ENCODE data around the gene VWA5B1. TPM values are rescaled to one million over a fixed set of nuclear protein-coding genes. Genes with fewer than 3 reads are reported as not detected.

Gene VWA5B1
- total and polyA plus RNA-seq, 4 donors = 2.2 to 10.4 (median 5.3) TPM

- H3K27me3 ChIP-seq (ENCODE audit: control insufficient read depth, insufficient read depth, low read length) = peaks cover 2% of the 10 kb centered on the region
- peaks cover 23% of the 10 kb centered on the region for H3K4me1 ChIP-seq (ENCODE audit: control insufficient read depth, insufficient read depth, low read length)
- H3K36me3 ChIP-seq (ENCODE audit: control insufficient read depth, insufficient read depth, low read length) = no peaks in the 10 kb centered on the region
- H3K27ac ChIP-seq (ENCODE audit: low read depth, low read length) = no peak overlapping the region
- whole genome bisulfite sequencing (ENCODE audit: insufficient coverage) = 87% methylated on average over 12 of the region's 15 CpGs
- no peak overlapping the region for H3K4me3 ChIP-seq (ENCODE audit: low read depth, low read length)
- no peaks in the 10 kb centered on the region for H3K9me3 ChIP-seq (ENCODE audit: control insufficient read depth, insufficient read depth, low read length)
- no peak for DNase-seq (ENCODE audit: low read depth in 4 of 6, low spot score in 6 of 6)
Measured at GRCh38 chr1:20359451-20360330, 69.0 kb downstream of the VWA5B1 start.

DNA sequence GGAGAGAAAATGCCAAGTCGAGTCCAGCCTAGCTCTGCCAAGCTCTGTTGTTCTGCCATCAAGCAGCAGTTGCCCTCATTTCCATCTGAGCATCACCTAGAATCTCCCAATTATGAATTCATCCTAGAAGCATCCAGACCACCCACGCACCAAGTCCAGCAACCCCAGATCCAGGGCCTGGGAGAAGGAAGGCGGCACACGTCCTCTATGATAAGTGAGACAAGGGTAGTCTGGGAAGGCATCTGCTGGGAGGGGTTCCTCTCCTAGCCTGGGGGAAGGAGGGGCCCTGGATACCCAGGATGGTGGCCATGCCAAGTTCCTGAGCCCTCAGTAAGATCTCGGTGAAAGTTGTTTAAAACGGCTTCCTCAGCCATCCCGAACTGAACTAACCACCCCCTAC, 70.7 kb downstream of the VWA5B1 start:
- no peak for DNase-seq (ENCODE audit: low read depth in 4 of 6, low spot score in 6 of 6)
- no peak overlapping the region for H3K4me3 ChIP-seq (ENCODE audit: low read depth, low read length)
- H3K27me3 ChIP-seq (ENCODE audit: control insufficient read depth, insufficient read depth, low read length) = peaks cover 19% of the 10 kb centered on the region
- no peaks in the 10 kb centered on the region for H3K36me3 ChIP-seq (ENCODE audit: control insufficient read depth, insufficient read depth, low read length)
- H3K27ac ChIP-seq (ENCODE audit: low read depth, low read length) = no peak overlapping the region
- H3K4me1 ChIP-seq (ENCODE audit: control insufficient read depth, insufficient read depth, low read length) = peaks cover 31% of the 10 kb centered on the region
- no peaks in the 10 kb centered on the region for H3K9me3 ChIP-seq (ENCODE audit: control insufficient read depth, insufficient read depth, low read length)
- WGBS (ENCODE audit: insufficient coverage) = 46% methylated on average over 3 of the region's 7 CpGs

GRCh38 chr1:20361805-20362381, 71.2 kb downstream of the VWA5B1 start:
- Histone ChIP-seq H3K27ac (ENCODE audit: low read depth, low read length) (no peak overlapping the region), H3K36me3 (ENCODE audit: control insufficient read depth, insufficient read depth, low read length) (no peaks in the 10 kb centered on the region), H3K4me3 (ENCODE audit: low read depth, low read length) (no peak overlapping the region), H3K9me3 (ENCODE audit: control insufficient read depth, insufficient read depth, low read length) (no peaks in the 10 kb centered on the region), H3K27me3 (ENCODE audit: control insufficient read depth, insufficient read depth, low read length) (peaks cover 19% of the 10 kb centered on the region), H3K4me1 (ENCODE audit: control insufficient read depth, insufficient read depth, low read length) (peaks cover 32% of the 10 kb centered on the region)
- WGBS (ENCODE audit: insufficient coverage) = 7% methylated on average over 8 of the region's 8 CpGs
- DNase-seq (ENCODE audit: low read depth in 4 of 6, low spot score in 6 of 6) = peak in 2 of 6 donors; percentile 90 to 91

DNA sequence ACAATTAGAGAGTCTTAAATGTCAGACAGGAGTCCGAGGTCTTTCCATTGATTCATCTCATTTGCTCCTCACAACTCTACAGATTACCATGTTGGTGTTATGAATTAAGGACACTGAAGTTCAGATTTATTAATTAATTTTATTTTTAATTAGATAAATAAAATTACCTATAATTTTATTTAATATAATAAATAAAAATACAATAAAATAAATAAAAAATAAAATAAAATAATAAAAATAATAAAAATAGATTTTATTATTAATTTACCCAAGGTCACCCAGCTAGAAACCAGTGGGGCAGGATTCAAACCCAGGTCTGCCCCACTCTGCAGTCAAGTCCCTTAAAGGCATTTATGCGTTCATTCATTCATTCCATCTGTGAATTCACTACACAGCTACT, 72.2 kb downstream of the VWA5B1 start:
- DNase-seq (ENCODE audit: low read depth in 4 of 6, low spot score in 6 of 6) = no peak
- Histone ChIP-seq H3K9me3 (ENCODE audit: control insufficient read depth, insufficient read depth, low read length) (no peaks in the 10 kb centered on the region), H3K4me3 (ENCODE audit: low read depth, low read length) (no peak overlapping the region), H3K27ac (ENCODE audit: low read depth, low read length) (no peak overlapping the region), H3K27me3 (ENCODE audit: control insufficient read depth, insufficient read depth, low read length) (peaks cover 24% of the 10 kb centered on the region), H3K4me1 (ENCODE audit: control insufficient read depth, insufficient read depth, low read length) (peaks cover 41% of the 10 kb centered on the region), H3K36me3 (ENCODE audit: control insufficient read depth, insufficient read depth, low read length) (no peaks in the 10 kb centered on the region)
- no CpG with 5 or more reads among the region's 2 CpGs for WGBS (ENCODE audit: insufficient coverage)

DNA sequence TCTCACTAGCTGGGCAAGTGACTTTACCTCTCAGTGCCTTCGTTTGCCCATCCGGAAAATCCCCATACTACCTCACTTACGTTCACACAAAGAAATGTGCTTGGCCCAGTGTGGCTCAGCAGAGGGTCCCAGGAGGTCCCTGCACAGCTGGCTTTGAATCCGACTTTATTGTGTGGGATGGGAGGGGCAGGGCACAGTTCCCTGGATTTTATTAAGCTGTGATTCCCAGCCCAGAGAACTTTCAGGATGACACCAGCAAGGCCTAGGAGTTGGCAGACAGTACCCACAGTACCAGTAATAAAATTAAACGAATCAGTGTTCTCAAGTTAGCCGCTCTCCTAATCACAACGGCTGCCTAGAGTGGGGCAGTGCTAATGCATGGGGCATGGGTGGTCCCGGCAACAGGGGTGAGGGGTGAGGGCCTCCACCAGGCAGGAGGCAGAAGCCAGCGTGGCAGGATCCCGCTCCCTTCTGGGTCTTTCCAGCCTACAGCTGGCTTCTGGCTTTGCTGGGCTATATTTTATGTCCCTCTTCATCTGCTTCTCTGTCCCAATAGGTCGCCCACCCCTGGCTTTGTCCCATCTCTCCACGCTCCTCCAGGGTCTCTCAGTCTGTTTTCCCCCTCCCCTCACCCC, 74.9 kb downstream of the VWA5B1 start:
- no peaks in the 10 kb centered on the region for H3K36me3 ChIP-seq (ENCODE audit: control insufficient read depth, insufficient read depth, low read length)
- 37% methylated on average over 10 of the region's 12 CpGs for WGBS (ENCODE audit: insufficient coverage)
- H3K27ac ChIP-seq (ENCODE audit: low read depth, low read length) = no peak overlapping the region
- H3K4me1 ChIP-seq (ENCODE audit: control insufficient read depth, insufficient read depth, low read length) = peaks cover 36% of the 10 kb centered on the region
- no peak for DNase-seq (ENCODE audit: low read depth in 4 of 6, low spot score in 6 of 6)
- H3K9me3 ChIP-seq (ENCODE audit: control insufficient read depth, insufficient read depth, low read length) = no peaks in the 10 kb centered on the region
- H3K27me3 ChIP-seq (ENCODE audit: control insufficient read depth, insufficient read depth, low read length) = peaks cover 29% of the 10 kb centered on the region
- H3K4me3 ChIP-seq (ENCODE audit: low read depth, low read length) = no peak overlapping the region

DNA sequence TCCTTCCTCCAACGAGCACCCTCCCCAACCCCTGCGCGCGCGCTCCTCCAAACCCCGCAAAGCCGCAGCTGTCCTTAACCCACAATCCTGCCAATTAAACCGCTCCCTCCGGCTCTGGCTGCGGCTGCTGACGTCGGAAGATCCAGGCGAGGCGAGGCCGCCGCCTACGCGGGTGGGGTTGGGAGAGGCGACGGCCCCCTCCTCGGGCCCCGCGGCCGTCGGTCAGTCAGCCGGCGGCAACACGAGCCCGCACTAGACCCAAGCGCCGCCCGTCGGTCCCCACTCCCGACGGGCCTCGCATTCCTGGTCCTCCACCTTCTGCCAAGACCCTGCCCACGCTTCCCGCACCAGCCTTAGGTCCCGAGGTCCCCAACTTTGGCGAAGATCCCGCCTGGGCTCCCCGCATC, 75.4 kb downstream of the VWA5B1 start:
- WGBS (ENCODE audit: insufficient coverage) = 1% methylated on average over 42 of the region's 42 CpGs
- H3K27me3 ChIP-seq (ENCODE audit: control insufficient read depth, insufficient read depth, low read length) = peaks cover 29% of the 10 kb centered on the region
- H3K27ac ChIP-seq (ENCODE audit: low read depth, low read length) = no peak overlapping the region
- peaks cover 35% of the 10 kb centered on the region for H3K4me1 ChIP-seq (ENCODE audit: control insufficient read depth, insufficient read depth, low read length)
- H3K36me3 ChIP-seq (ENCODE audit: control insufficient read depth, insufficient read depth, low read length) = no peaks in the 10 kb centered on the region
- DNase-seq (ENCODE audit: low read depth in 4 of 6, low spot score in 6 of 6) = peak in 2 of 6 donors; percentile 71 to 79
- H3K9me3 ChIP-seq (ENCODE audit: control insufficient read depth, insufficient read depth, low read length) = no peaks in the 10 kb centered on the region
- H3K4me3 ChIP-seq (ENCODE audit: low read depth, low read length) = peak overlapping the region; percentile 31

- WGBS (ENCODE audit: insufficient coverage) = under 1% methylated on average over 67 of the region's 70 CpGs
- peaks cover 30% of the 10 kb centered on the region for H3K4me1 ChIP-seq (ENCODE audit: control insufficient read depth, insufficient read depth, low read length)
- H3K4me3 ChIP-seq (ENCODE audit: low read depth, low read length) = peak overlapping the region; percentile 31
- H3K27me3 ChIP-seq (ENCODE audit: control insufficient read depth, insufficient read depth, low read length) = peaks cover 29% of the 10 kb centered on the region
- H3K27ac ChIP-seq (ENCODE audit: low read depth, low read length) = no peak overlapping the region
- H3K9me3 ChIP-seq (ENCODE audit: control insufficient read depth, insufficient read depth, low read length) = no peaks in the 10 kb centered on the region
- H3K36me3 ChIP-seq (ENCODE audit: control insufficient read depth, insufficient read depth, low read length) = no peaks in the 10 kb centered on the region
- peak in 2 of 6 donors; percentile 51 to 71 for DNase-seq (ENCODE audit: low read depth in 4 of 6, low spot score in 6 of 6)
Measured at GRCh38 chr1:20366463-20367115, 75.9 kb downstream of the VWA5B1 start.

DNA sequence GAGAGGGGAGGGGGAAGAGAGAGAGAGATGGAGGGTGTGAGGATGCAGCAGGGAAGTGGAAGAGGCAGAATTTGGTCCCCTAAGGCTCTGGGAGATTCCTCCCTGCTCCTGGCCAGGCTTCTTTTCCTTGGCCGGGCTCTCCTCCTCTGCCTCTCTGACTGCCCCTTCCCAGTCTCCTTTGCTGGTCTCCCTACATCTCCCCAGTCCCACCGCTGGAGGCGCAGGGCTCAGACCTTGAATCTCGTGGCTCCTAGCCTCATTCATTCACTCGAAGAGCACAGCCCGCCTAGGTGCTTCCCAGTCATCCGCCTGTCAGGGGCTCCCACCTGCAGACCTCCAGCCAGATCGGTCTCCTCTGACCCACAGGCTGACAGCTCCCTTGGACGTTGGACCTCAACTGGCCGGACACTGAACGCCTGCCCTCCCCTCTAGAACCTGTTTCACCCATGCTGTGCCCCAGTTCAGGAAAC, 76.5 kb downstream of the VWA5B1 start:
- 4% methylated on average over 11 of the region's 11 CpGs for WGBS (ENCODE audit: insufficient coverage)
- DNase-seq (ENCODE audit: low read depth in 4 of 6, low spot score in 6 of 6) = peak in 2 of 6 donors; percentile 80 to 93
- Histone ChIP-seq H3K36me3 (ENCODE audit: control insufficient read depth, insufficient read depth, low read length) (no peaks in the 10 kb centered on the region), H3K9me3 (ENCODE audit: control insufficient read depth, insufficient read depth, low read length) (no peaks in the 10 kb centered on the region), H3K4me1 (ENCODE audit: control insufficient read depth, insufficient read depth, low read length) (peaks cover 28% of the 10 kb centered on the region), H3K27me3 (ENCODE audit: control insufficient read depth, insufficient read depth, low read length) (peaks cover 29% of the 10 kb centered on the region), H3K4me3 (ENCODE audit: low read depth, low read length) (no peak overlapping the region), H3K27ac (ENCODE audit: low read depth, low read length) (no peak overlapping the region)

DNA sequence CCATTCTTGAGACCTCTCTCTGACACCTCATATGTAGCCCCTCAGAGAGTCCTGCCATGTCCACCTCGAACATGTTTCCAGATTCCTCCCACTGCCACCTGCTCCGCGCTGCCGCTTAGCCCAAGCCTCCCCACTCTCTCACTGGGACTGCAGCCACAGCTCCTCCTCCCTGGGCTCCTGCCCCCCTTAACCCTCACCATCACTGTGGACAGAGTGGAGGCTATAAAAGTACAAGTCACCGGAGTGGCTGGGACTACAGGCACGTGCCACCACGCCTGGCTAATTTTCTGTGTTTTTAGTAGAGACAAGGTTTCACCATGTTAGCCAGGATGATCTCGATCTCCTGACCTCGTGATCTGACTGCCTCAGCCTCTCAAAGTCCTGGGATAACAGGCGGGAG, 77.0 kb downstream of the VWA5B1 start:
- no peaks in the 10 kb centered on the region for H3K36me3 ChIP-seq (ENCODE audit: control insufficient read depth, insufficient read depth, low read length)
- no peak overlapping the region for H3K27ac ChIP-seq (ENCODE audit: low read depth, low read length)
- no peak overlapping the region for H3K4me3 ChIP-seq (ENCODE audit: low read depth, low read length)
- peaks cover 28% of the 10 kb centered on the region for H3K4me1 ChIP-seq (ENCODE audit: control insufficient read depth, insufficient read depth, low read length)
- H3K27me3 ChIP-seq (ENCODE audit: control insufficient read depth, insufficient read depth, low read length) = peaks cover 29% of the 10 kb centered on the region
- no peaks in the 10 kb centered on the region for H3K9me3 ChIP-seq (ENCODE audit: control insufficient read depth, insufficient read depth, low read length)
- no peak for DNase-seq (ENCODE audit: low read depth in 4 of 6, low spot score in 6 of 6)
- 37% methylated on average over 10 of the region's 10 CpGs for WGBS (ENCODE audit: insufficient coverage)
